Brain microvascular endothelial cell (primary cell): ENCODE measurements around the gene RNF157.

Experiments
- DNase-seq: peaks from one replicate; pipeline ENCODE4 v3.0.0-alpha.2; 2020
- H3K27ac ChIP-seq: fragments of 250-450 bp; sonication (Bioruptor Pico); 2 replicates; pipeline ENCODE4 v1.5.1; 2020; ENCODE audit warnings: mild to moderate bottlenecking, moderate library complexity
- H3K27me3 ChIP-seq: fragments of 250-450 bp; sonication (Bioruptor Pico); replicated peaks from 2 replicates; pipeline ENCODE4 v1.5.1; 2020; ENCODE audit warnings: mild to moderate bottlenecking
- H3K36me3 ChIP-seq: fragments of 250-450 bp; sonication (Bioruptor Pico); replicated peaks from 2 replicates; pipeline ENCODE4 v1.5.1; 2020; ENCODE audit warnings: mild to moderate bottlenecking
- H3K4me3 ChIP-seq: 2 replicates; pipeline ENCODE4 v1.5.1; 2011; ENCODE audit warnings: low read depth, mild to moderate bottlenecking, control low read depth, low read length, moderate library complexity
- CTCF ChIP-seq: IDR thresholded peaks from 2 replicates; pipeline ENCODE4 v1.5.1; 2011; ENCODE audit warnings: low read depth, mild to moderate bottlenecking, moderate library complexity, low read length, control low read depth, inconsistent platforms; ENCODE audit errors: missing control alignments
- in situ Hi-C: cut with HindIII; loops from 2 replicates; pipeline ENCODE4 v1.10.0; 2017; ENCODE audit warnings: low sequenced_read_pairs, low pct_ligation_motif_present

Gene RNF157

GRCh38 chr17:76197911-76198310, 42.4 kb downstream of the RNF157 start:
- Histone ChIP-seq H3K27ac (no peak overlapping the region), H3K36me3 (no peaks in the 10 kb centered on the region), H3K27me3 (no peaks in the 10 kb centered on the region), H3K4me3 (no peak overlapping the region)
- no peak for TF ChIP-seq CTCF
- in situ Hi-C loops = no loop called here
- no peak for DNase-seq

GRCh38 chr17:76196675-76197074, 43.6 kb downstream of the RNF157 start:
- H3K36me3 ChIP-seq = no peaks in the 10 kb centered on the region
- H3K4me3 ChIP-seq = no peak overlapping the region
- in situ Hi-C loops = no loop called here
- TF ChIP-seq CTCF = no peak
- DNase-seq = no peak
- no peak overlapping the region for H3K27ac ChIP-seq
- no peaks in the 10 kb centered on the region for H3K27me3 ChIP-seq

- H3K4me3 ChIP-seq = no peak overlapping the region
- H3K27ac ChIP-seq = no peak overlapping the region
- TF ChIP-seq CTCF = no peak
- H3K36me3 ChIP-seq = no peaks in the 10 kb centered on the region
- in situ Hi-C loops = no loop called here
- DNase-seq = no peak
- no peaks in the 10 kb centered on the region for H3K27me3 ChIP-seq
These were observed 44.8 kb downstream of the RNF157 start for GRCh38 chr17:76195281-76196096.

GRCh38 chr17:76193591-76193990, 46.7 kb downstream of the RNF157 start:
- no peak overlapping the region for H3K4me3 ChIP-seq
- TF ChIP-seq CTCF = no peak
- no peak for DNase-seq
- no peaks in the 10 kb centered on the region for H3K27me3 ChIP-seq
- H3K36me3 ChIP-seq = no peaks in the 10 kb centered on the region
- H3K27ac ChIP-seq = no peak overlapping the region
- in situ Hi-C loops = no loop called here

GRCh38 chr17:76191896-76192295, 48.4 kb downstream of the RNF157 start:
- no peak for TF ChIP-seq CTCF
- Histone ChIP-seq H3K27me3 (no peaks in the 10 kb centered on the region), H3K36me3 (no peaks in the 10 kb centered on the region), H3K27ac (no peak overlapping the region), H3K4me3 (no peak overlapping the region)
- DNase-seq = no peak
- in situ Hi-C loops = no loop called here

- H3K4me3 ChIP-seq = no peak overlapping the region
- no peak for TF ChIP-seq CTCF
- H3K27me3 ChIP-seq = no peaks in the 10 kb centered on the region
- no peaks in the 10 kb centered on the region for H3K36me3 ChIP-seq
- H3K27ac ChIP-seq = no peak overlapping the region
- in situ Hi-C loops = no loop called here
- no peak for DNase-seq
These were observed 50.6 kb downstream of the RNF157 start for GRCh38 chr17:76189741-76190140.
